Measurements from ENCODE around the gene FAM110C. TPM values are rescaled to one million over a fixed set of nuclear protein-coding genes. Genes with fewer than 3 reads are reported as not detected.

The FAM110C gene
- total RNA-seq, 2 experiments from 2014 or later, result 0.21 to 0.22 TPM

GRCh38 chr2:65121-65520, 18.8 kb upstream of the FAM110C start:
- Mint-ChIP-seq H3K27ac (no peak overlapping the region), H3K4me3 (no peak overlapping the region), H3K4me1 (no peaks in the 10 kb centered on the region), H3K36me3 (ENCODE audit: low read depth) (no peaks in the 10 kb centered on the region), H3K9me3 (peaks cover 4% of the 10 kb centered on the region), H3K27me3 (peaks cover 5% of the 10 kb centered on the region)
- CTCF ChIA-PET, result no interaction called here
- DNase-seq, result no peak
- POLR2A ChIA-PET, result no interaction called here

DNA sequence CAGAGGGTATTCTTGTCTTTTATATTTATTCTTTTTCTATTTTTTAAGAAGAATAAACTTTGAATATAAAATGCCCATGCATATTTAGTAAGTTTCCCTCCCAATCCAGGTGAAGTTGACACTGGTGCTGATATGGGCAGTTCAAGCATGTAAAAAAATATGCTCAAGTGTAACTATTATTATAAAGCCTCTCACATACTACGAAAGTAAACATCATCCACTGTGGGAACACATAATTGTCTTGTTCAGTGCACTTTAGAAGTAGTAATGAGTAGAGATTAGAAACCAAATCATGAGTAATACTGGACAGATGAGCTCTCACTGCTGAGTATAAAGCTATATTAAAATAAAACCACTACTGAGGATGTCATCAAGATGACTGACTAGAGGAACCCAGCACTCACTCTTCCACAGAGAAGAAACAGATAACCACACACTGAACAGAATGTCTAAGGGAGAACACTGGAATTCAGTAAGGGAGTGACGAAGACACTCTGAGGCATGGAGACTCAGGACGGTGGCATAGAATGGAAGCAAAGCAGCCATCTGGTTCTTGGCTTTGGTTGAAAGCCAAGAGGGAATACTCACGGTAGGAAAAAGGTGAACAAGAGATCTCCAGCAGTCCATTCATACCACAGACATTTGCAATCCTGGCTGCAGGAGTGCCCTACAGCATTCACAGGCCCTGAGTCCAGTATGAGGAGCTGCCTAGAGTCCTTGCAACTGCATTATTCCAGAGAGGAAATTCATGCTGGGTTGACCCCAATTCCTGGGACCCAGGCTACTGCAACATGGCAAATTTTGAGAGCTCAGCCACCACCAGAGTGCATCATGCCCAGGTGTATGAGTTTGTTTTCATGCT, 9.5 kb upstream of the FAM110C start:
- no peaks in the 10 kb centered on the region for H3K4me1 Mint-ChIP-seq
- no peak overlapping the region for H3K27ac Mint-ChIP-seq
- H3K4me3 Mint-ChIP-seq, result no peak overlapping the region
- POLR2A ChIA-PET, result no interaction called here
- CTCF ChIA-PET, result no interaction called here
- DNase-seq, result no peak
- H3K27me3 Mint-ChIP-seq, result peaks cover 13% of the 10 kb centered on the region
- no peaks in the 10 kb centered on the region for H3K36me3 Mint-ChIP-seq (ENCODE audit: low read depth)
- peaks cover 8% of the 10 kb centered on the region for H3K9me3 Mint-ChIP-seq

GRCh38 chr2:51613-52012, 5.3 kb upstream of the FAM110C start:
- POLR2A ChIA-PET, result no interaction called here
- H3K4me3 Mint-ChIP-seq, result no peak overlapping the region
- H3K27me3 Mint-ChIP-seq, result peaks cover 52% of the 10 kb centered on the region
- H3K27ac Mint-ChIP-seq, result no peak overlapping the region
- H3K9me3 Mint-ChIP-seq, result peaks cover 5% of the 10 kb centered on the region
- peaks cover 3% of the 10 kb centered on the region for H3K4me1 Mint-ChIP-seq
- DNase-seq, result no peak
- CTCF ChIA-PET, result no interaction called here
- H3K36me3 Mint-ChIP-seq (ENCODE audit: low read depth), result no peaks in the 10 kb centered on the region

- peaks cover 74% of the 10 kb centered on the region for H3K27me3 Mint-ChIP-seq
Measured at GRCh38 chr2:47737-48136, 1.4 kb upstream of the FAM110C start.

GRCh38 chr2:47346-47725, 1.0 kb upstream of the FAM110C start:
- POLR2A ChIA-PET, result interaction anchor here (0.6 kb wide), 1 partner anchor 12 kb away, joined by 3 read pairs; no protein-coding TSS in a partner anchor
- Mint-ChIP-seq H3K4me3 (peak overlapping the region; percentile 70), H3K27me3 (peaks cover 76% of the 10 kb centered on the region), H3K27ac (no peak overlapping the region), H3K9me3 (no peaks in the 10 kb centered on the region), H3K36me3 (ENCODE audit: low read depth) (no peaks in the 10 kb centered on the region), H3K4me1 (peaks cover 7% of the 10 kb centered on the region)
- DNase-seq, result no peak
- CTCF ChIA-PET, result no interaction called here

More at GRCh38 chr2:47737-48136, 1.4 kb upstream of the FAM110C start:
- H3K4me1 Mint-ChIP-seq, result peaks cover 7% of the 10 kb centered on the region
- no peaks in the 10 kb centered on the region for H3K36me3 Mint-ChIP-seq (ENCODE audit: low read depth)
- H3K27ac Mint-ChIP-seq, result no peak overlapping the region
- H3K4me3 Mint-ChIP-seq, result no peak overlapping the region
- H3K9me3 Mint-ChIP-seq, result no peaks in the 10 kb centered on the region
- no peak for DNase-seq
- CTCF ChIA-PET, result interaction anchor here (1.7 kb wide), 1 partner anchor 10 kb away, joined by 5 read pairs; no protein-coding TSS in a partner anchor
- POLR2A ChIA-PET, result interaction anchor here (0.6 kb wide), 1 partner anchor 12 kb away, joined by 3 read pairs; no protein-coding TSS in a partner anchor

- H3K27me3 Mint-ChIP-seq, result peaks cover 70% of the 10 kb centered on the region
- POLR2A ChIA-PET, result no interaction called here
- H3K4me3 Mint-ChIP-seq, result no peak overlapping the region
Measured at GRCh38 chr2:46131-46470, 204 bp downstream of the FAM110C start.

DNA sequence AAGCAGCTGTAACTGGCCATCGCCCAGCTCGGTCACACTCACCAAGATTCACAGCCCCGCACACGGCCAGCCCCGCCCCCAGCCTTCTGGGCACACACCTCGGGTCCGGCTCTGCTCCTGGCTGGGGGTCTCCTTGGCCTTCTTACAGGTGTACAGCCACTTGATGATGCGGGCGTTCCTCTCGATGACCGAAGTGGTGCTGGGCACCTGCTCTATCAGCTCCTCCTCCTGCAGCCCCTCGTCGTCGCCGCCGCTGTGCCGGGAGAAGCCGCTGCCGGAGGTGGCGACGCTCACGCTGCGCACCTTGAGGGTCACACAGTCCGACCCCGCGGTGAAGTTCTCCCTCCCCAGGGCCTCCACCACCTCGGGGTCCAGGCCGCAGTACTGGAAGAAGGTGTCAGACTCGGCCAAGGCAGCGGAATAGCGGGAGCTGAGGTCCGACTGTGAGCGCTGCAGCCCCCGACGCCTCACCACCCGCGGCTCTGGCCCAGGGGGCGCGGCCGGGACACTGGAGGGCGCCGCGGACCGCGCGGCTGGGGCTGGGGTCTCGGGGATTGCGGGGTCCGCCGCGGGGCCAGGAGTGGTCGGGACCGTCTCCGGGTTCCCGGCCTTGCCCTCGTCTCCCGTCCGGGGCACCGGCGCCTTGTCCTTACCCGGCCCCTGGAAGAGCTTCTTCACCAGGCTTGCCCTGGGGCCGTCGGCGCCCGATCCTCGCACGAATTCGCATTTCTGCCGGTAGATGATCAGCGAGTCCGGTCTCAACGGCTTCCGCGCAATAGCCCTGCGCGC, 769 bp downstream of the FAM110C start:
- peaks cover 7% of the 10 kb centered on the region for H3K4me1 Mint-ChIP-seq
- POLR2A ChIA-PET, result no interaction called here
- H3K36me3 Mint-ChIP-seq (ENCODE audit: low read depth), result no peaks in the 10 kb centered on the region
- no peak overlapping the region for H3K27ac Mint-ChIP-seq
- peak overlapping the region; percentile 49 for H3K4me3 Mint-ChIP-seq
- no peak for DNase-seq
- H3K27me3 Mint-ChIP-seq, result peaks cover 70% of the 10 kb centered on the region
- CTCF ChIA-PET, result interaction anchor here (1.1 to 2.3 kb wide), 3 partner anchors 15 to 285 kb away, joined by 3 to 8 read pairs (median 3); no protein-coding TSS in a partner anchor
- no peaks in the 10 kb centered on the region for H3K9me3 Mint-ChIP-seq

More at GRCh38 chr2:46131-46470, 204 bp downstream of the FAM110C start:
- H3K36me3 Mint-ChIP-seq (ENCODE audit: low read depth), result no peaks in the 10 kb centered on the region
- H3K9me3 Mint-ChIP-seq, result no peaks in the 10 kb centered on the region
- DNase-seq, result no peak
- H3K4me1 Mint-ChIP-seq, result peaks cover 7% of the 10 kb centered on the region
- CTCF ChIA-PET, result no interaction called here
- H3K27ac Mint-ChIP-seq, result no peak overlapping the region

- POLR2A ChIA-PET, result no interaction called here
- H3K27ac Mint-ChIP-seq, result no peak overlapping the region
- peaks cover 7% of the 10 kb centered on the region for H3K4me1 Mint-ChIP-seq
- H3K36me3 Mint-ChIP-seq (ENCODE audit: low read depth), result no peaks in the 10 kb centered on the region
- H3K4me3 Mint-ChIP-seq, result peak overlapping the region; percentile 49
- H3K9me3 Mint-ChIP-seq, result no peaks in the 10 kb centered on the region
- H3K27me3 Mint-ChIP-seq, result peaks cover 70% of the 10 kb centered on the region
- DNase-seq, result no peak
- CTCF ChIA-PET, result interaction anchor here (1.1 to 2.3 kb wide), 4 partner anchors 9 to 285 kb away, joined by 3 to 8 read pairs (median 3); no protein-coding TSS in a partner anchor
Measured at GRCh38 chr2:44748-45341, 1.5 kb downstream of the FAM110C start.

- Mint-ChIP-seq H3K36me3 (ENCODE audit: low read depth) (no peaks in the 10 kb centered on the region), H3K4me1 (peaks cover 7% of the 10 kb centered on the region), H3K9me3 (no peaks in the 10 kb centered on the region), H3K4me3 (no peak overlapping the region), H3K27ac (no peak overlapping the region), H3K27me3 (peaks cover 60% of the 10 kb centered on the region)
- no peak for DNase-seq
- ChIA-PET CTCF (no interaction called here), POLR2A (no interaction called here)
Measured at GRCh38 chr2:42788-43187, 3.5 kb downstream of the FAM110C start.

DNA sequence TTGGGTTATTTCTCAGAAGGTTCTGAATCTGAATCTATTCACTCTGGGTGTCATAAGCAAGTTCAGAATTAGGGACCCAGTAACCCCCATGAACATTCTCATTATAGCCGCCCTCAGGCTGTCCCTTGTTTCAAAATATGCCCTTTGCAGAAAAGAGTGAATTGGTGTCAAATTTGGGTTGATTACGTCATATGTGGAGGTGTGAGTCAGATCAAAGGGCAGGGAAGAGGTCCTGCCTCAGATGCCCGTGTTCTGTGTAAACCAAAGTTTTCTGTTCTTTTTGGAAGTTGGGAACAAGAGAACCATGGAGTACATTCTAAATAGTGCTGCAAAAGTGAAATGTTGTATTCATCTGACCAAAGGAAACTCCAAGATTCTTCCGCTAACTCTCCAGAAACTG, 5.8 kb downstream of the FAM110C start:
- POLR2A ChIA-PET, result no interaction called here
- H3K4me3 Mint-ChIP-seq, result no peak overlapping the region
- H3K27me3 Mint-ChIP-seq, result peaks cover 48% of the 10 kb centered on the region
- DNase-seq, result no peak
- peaks cover 11% of the 10 kb centered on the region for H3K4me1 Mint-ChIP-seq
- no peaks in the 10 kb centered on the region for H3K9me3 Mint-ChIP-seq
- CTCF ChIA-PET, result no interaction called here
- H3K36me3 Mint-ChIP-seq (ENCODE audit: low read depth), result no peaks in the 10 kb centered on the region
- no peak overlapping the region for H3K27ac Mint-ChIP-seq

GRCh38 chr2:38155-38554, 8.2 kb downstream of the FAM110C start:
- H3K27me3 Mint-ChIP-seq, result peaks cover 25% of the 10 kb centered on the region
- no peak for DNase-seq
- no peak overlapping the region for H3K27ac Mint-ChIP-seq
- H3K36me3 Mint-ChIP-seq (ENCODE audit: low read depth), result peaks cover 3% of the 10 kb centered on the region
- no peak overlapping the region for H3K4me3 Mint-ChIP-seq
- ChIA-PET POLR2A (no interaction called here), CTCF (interaction anchor here (3.0 kb wide), 1 partner anchor 14 kb away, joined by 8 read pairs; no protein-coding TSS in a partner anchor)
- H3K4me1 Mint-ChIP-seq, result peaks cover 27% of the 10 kb centered on the region
- peaks cover 3% of the 10 kb centered on the region for H3K9me3 Mint-ChIP-seq

- Mint-ChIP-seq H3K9me3 (peaks cover 3% of the 10 kb centered on the region), H3K4me3 (no peak overlapping the region), H3K36me3 (ENCODE audit: low read depth) (peaks cover 3% of the 10 kb centered on the region), H3K27me3 (peaks cover 17% of the 10 kb centered on the region), H3K27ac (no peak overlapping the region), H3K4me1 (peaks cover 36% of the 10 kb centered on the region)
- no peak for DNase-seq
- ChIA-PET POLR2A (no interaction called here), CTCF (interaction anchor here (3.0 kb wide), 1 partner anchor 12 kb away, joined by 8 read pairs; no protein-coding TSS in a partner anchor)
Measured at GRCh38 chr2:36318-36717, 10.0 kb downstream of the FAM110C start.

GRCh38 chr2:35852-36251, 10.5 kb downstream of the FAM110C start:
- Mint-ChIP-seq H3K4me3 (no peak overlapping the region), H3K9me3 (peaks cover 3% of the 10 kb centered on the region), H3K27ac (no peak overlapping the region), H3K36me3 (ENCODE audit: low read depth) (peaks cover 3% of the 10 kb centered on the region), H3K27me3 (peaks cover 17% of the 10 kb centered on the region), H3K4me1 (peaks cover 36% of the 10 kb centered on the region)
- POLR2A ChIA-PET, result no interaction called here
- CTCF ChIA-PET, result interaction anchor here (0.9 to 3.0 kb wide), 4 partner anchors 9 to 16 kb away, joined by 3 to 8 read pairs (median 4); no protein-coding TSS in a partner anchor
- DNase-seq, result no peak

Measured in activated CD4-positive, alpha-beta T cell treated with anti-CD3 and anti-CD28 coated beads, Interleukin-2, amount 10 ng/mL, durations not matched to agents 7 days and 5 days (primary cell).